GM12891 (cell line): Measurements from ENCODE around the gene CSRP1.

Experiments
- PAX5 ChIP-seq: IDR thresholded peaks from 2 replicates; pipeline ENCODE4 v1.6.1; 2011; ENCODE audit warnings: low read length, moderate library complexity, mild to moderate bottlenecking; ENCODE audit not compliant: insufficient read depth, severe bottlenecking
- POLR2A ChIP-seq: IDR thresholded peaks from 2 replicates; pipeline ENCODE4 v1.6.1; 2011; ENCODE audit warnings: low read depth, low read length, control low read depth
- POLR2AphosphoS5 ChIP-seq: IDR thresholded peaks from 2 replicates; pipeline ENCODE4 v1.6.1; 2011; ENCODE audit warnings: low read depth, low read length, control low read depth
- POU2F2 ChIP-seq: IDR thresholded peaks from 2 replicates; pipeline ENCODE4 v1.6.1; 2011; ENCODE audit warnings: low read depth, mild to moderate bottlenecking, control low read depth, low read length, moderate library complexity
- SPI1 ChIP-seq: IDR thresholded peaks from 2 replicates; pipeline ENCODE4 v1.6.1; 2011; ENCODE audit warnings: low read depth, low read length, control low read depth
- TAF1 ChIP-seq: IDR thresholded peaks from 2 replicates; pipeline ENCODE4 v1.6.1; 2011; ENCODE audit warnings: low read depth, low read length, control low read depth

DNA sequence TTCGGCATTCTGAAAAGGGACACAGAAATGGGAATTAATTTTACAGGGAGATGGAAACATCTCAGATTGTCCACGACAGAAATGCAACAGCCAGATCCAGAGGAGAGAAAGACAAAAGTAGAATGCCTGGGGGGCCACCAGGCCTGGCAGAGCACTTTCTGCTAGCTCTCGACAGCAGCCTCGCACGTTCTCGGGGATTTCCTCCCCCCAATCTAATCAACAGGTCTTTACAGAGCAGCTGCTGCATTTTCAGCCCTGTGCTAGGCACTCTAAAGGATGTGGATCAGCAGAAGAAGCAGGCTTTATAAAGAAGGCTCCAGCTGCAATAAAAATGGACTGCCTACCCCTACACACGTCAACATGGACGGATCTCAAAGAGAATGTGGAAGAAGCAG, 10.6 kb downstream of the CSRP1 start:
- no peak for TF ChIP-seq POLR2A
- no peak for TF ChIP-seq POLR2AphosphoS5
- no peak for TF ChIP-seq TAF1
- TF ChIP-seq SPI1, result no peak
- TF ChIP-seq PAX5, result no peak
- TF ChIP-seq POU2F2, result no peak
